Upper lobe of left lung (tissue), 6 donors: ENCODE data around the gene SPDYE5. TPM values are rescaled to one million over a fixed set of nuclear protein-coding genes. Genes with fewer than 3 reads are reported as not detected.

Source experiments
- ATAC-seq, 2 donors: fragments of 200-7000 bp; cut with Tn5 transposase; one replicate each; pipeline ENCODE4 v1.9.1; 2022; ENCODE audit warnings: mild to moderate bottlenecking in 2 of 2, moderate library complexity in 2 of 2; ENCODE audit not compliant: low FRiP score in 2 of 2
- DNase-seq, 2 donors: peaks; one replicate each; pipeline ENCODE4 v3.0.0-alpha.2; 2019 to 2020
- H3K27ac ChIP-seq, 4 donors: fragments of 200-600 bp; sonication (generic); one replicate each; pipeline ENCODE4 v1.5.1; 2016 to 2019
- H3K27me3 ChIP-seq, 4 donors: fragments of 200-600 bp; sonication (generic); one replicate each; pipeline ENCODE4 v1.5.1; 2017 to 2019
- H3K36me3 ChIP-seq, 4 donors: fragments of 200-600 bp; sonication (generic); one replicate each; pipeline ENCODE4 v1.5.1; 2016 to 2019
- H3K4me1 ChIP-seq, 4 donors: fragments of 200-600 bp; sonication (generic); one replicate each; pipeline ENCODE4 v1.5.1; 2018 to 2019
- H3K4me3 ChIP-seq, 4 donors: fragments of 200-600 bp; sonication (generic); one replicate each; pipeline ENCODE4 v1.5.1; 2017 to 2019; ENCODE audit warnings: mild to moderate bottlenecking in 2 of 4, moderate library complexity in 1 of 4
- H3K9me3 ChIP-seq, 4 donors: fragments of 200-600 bp; sonication (generic); one replicate each; pipeline ENCODE4 v1.5.1; 2018 to 2019
- CTCF ChIP-seq, 6 experiments: fragments of 450-650 bp in 4 of 6; fragments of 200-600 bp in 2 of 6; sonication (generic) in 2 of 6; IDR thresholded peaks; one replicate each; pipeline ENCODE4 v1.5.1; 2016 to 2019; ENCODE audit warnings: antibody characterized with exemption in 6 of 6
- EP300 ChIP-seq, 4 donors: sonication (generic); formaldehyde crosslinking; IDR thresholded peaks; one replicate each; pipeline ENCODE4 v1.5.1; 2017; ENCODE audit warnings: antibody characterized with exemption in 4 of 4, control low read depth in 2 of 4
- POLR2A ChIP-seq, 4 donors: fragments of 450-650 bp; IDR thresholded peaks; one replicate each; pipeline ENCODE4 v1.5.1; 2016 to 2017; ENCODE audit warnings: antibody characterized with exemption in 4 of 4, mild to moderate bottlenecking in 2 of 4
- POLR2AphosphoS5 ChIP-seq, 2 donors: sonication (generic); formaldehyde crosslinking; IDR thresholded peaks; one replicate each; pipeline ENCODE4 v1.5.1; 2017; ENCODE audit warnings: antibody characterized with exemption in 2 of 2
- WGBS, 2 donors: methylation state at CpG; one replicate each; pipeline ENCODE4 v1.1.5; 2017 to 2018; 5-methylcytosine and 5-hydroxymethylcytosine counted together
- total RNA-seq, 6 donors: library from RNA; depleted of rRNA in 4 of 6; stranded (reverse); fragments of >200 nt in 4 of 6; gene quantifications; one replicate each; pipeline versions ENCODE4 v1.1.0 to v1.2.1, GENCODE V29; 2016 to 2021
- donor health status: DM: no; HTN: no; CAD: no; lungs with moderate emphysema.
- donor health status: DM: no; HTN: yes; CAD: no; lungs with severe emphysema.

SPDYE5 gene
- total RNA-seq, 6 donors from 2014 or later, result not detected

DNA sequence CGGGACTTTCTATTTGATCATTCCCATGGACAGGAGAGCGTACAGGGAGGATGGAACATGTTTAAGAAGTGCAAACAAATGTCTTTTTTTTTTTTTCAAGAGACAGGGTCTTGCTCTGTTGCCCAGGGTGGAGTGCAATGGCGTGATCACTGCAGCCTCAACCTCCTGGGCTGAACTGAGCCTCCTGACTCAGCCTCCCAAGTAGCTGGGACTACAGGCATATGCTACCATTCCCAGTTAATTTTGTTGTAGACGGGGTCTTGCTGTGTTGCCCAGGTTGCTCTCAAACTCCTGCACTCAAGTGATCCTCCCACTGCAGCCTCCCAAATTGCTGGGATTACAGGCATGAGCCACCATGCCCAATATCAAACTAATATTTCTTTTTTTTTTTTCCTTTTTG, 40.5 kb downstream of the SPDYE5 start:
- H3K9me3 ChIP-seq, result no peaks in the 10 kb centered on the region
- DNase-seq (no peak), ATAC-seq (no peak)
- H3K27ac ChIP-seq, result no peak overlapping the region
- peaks cover 0 to 16% (median 7%) of the 10 kb centered on the region in 4 donors for H3K4me1 ChIP-seq
- peaks cover 0 to 26% (median 21%) of the 10 kb centered on the region in 4 donors for H3K36me3 ChIP-seq
- no peaks in the 10 kb centered on the region for H3K27me3 ChIP-seq
- WGBS, 2 donors, result 93 to 99% methylated on average over 4 of the region's 4 CpGs
- H3K4me3 ChIP-seq, result no peak overlapping the region
- TF ChIP-seq POLR2AphosphoS5 (IDR thresholded peaks at IDR 0.05) (no peak), EP300 (IDR thresholded peaks at IDR 0.05) (no peak), POLR2A (IDR thresholded peaks at IDR 0.05) (no peak), CTCF (IDR thresholded peaks at IDR 0.05) (no peak)

GRCh38 chr7:75533926-75534325, 41.8 kb downstream of the SPDYE5 start:
- ATAC-seq (no peak), DNase-seq (no peak)
- Histone ChIP-seq H3K27ac (no peak overlapping the region), H3K27me3 (no peaks in the 10 kb centered on the region), H3K4me1 (peaks cover 0 to 10% (median 3%) of the 10 kb centered on the region in 4 donors), H3K36me3 (peaks cover 0 to 37% (median 31%) of the 10 kb centered on the region in 4 donors), H3K9me3 (no peaks in the 10 kb centered on the region), H3K4me3 (no peak overlapping the region)
- WGBS, 2 donors, result 94 to 98% methylated on average over 6 of the region's 6 CpGs
- TF ChIP-seq EP300 (IDR thresholded peaks at IDR 0.05) (no peak), POLR2AphosphoS5 (IDR thresholded peaks at IDR 0.05) (no peak), POLR2A (IDR thresholded peaks at IDR 0.05) (no peak), CTCF (IDR thresholded peaks at IDR 0.05) (no peak)

- peak in 1 of 2 donors; percentile 68 for ATAC-seq
- Histone ChIP-seq H3K36me3 (peaks cover 5 to 46% (median 40%) of the 10 kb centered on the region in 4 donors), H3K4me1 (peaks cover 0 to 10% (median 3%) of the 10 kb centered on the region in 4 donors), H3K4me3 (no peak overlapping the region), H3K27ac (peak overlapping the region in 2 of 4 donors; percentile 29 to 52), H3K27me3 (no peaks in the 10 kb centered on the region), H3K9me3 (no peaks in the 10 kb centered on the region)
- WGBS, 2 donors, result 57 to 60% methylated on average over 8 of the region's 8 CpGs
- no peak for DNase-seq
- TF ChIP-seq EP300 (IDR thresholded peaks at IDR 0.05), result no peak
- no peak for TF ChIP-seq CTCF (IDR thresholded peaks at IDR 0.05)
- TF ChIP-seq POLR2A (IDR thresholded peaks at IDR 0.05), result no peak
- TF ChIP-seq POLR2AphosphoS5 (IDR thresholded peaks at IDR 0.05), result no peak
Observed at GRCh38 chr7:75534727-75535307, 42.7 kb downstream of the SPDYE5 start.

- Histone ChIP-seq H3K27ac (no peak overlapping the region), H3K4me3 (no peak overlapping the region), H3K27me3 (no peaks in the 10 kb centered on the region), H3K9me3 (no peaks in the 10 kb centered on the region), H3K4me1 (peaks cover 0 to 10% (median 3%) of the 10 kb centered on the region in 4 donors), H3K36me3 (peaks cover 5 to 63% (median 56%) of the 10 kb centered on the region in 4 donors)
- no peak for TF ChIP-seq CTCF (IDR thresholded peaks at IDR 0.05)
- no peak for ATAC-seq
- WGBS, 2 donors, result 98 to 100% methylated on average over 3 to 4 of the region's 4 CpGs
- DNase-seq, result no peak
Observed at GRCh38 chr7:75536491-75536890, 44.4 kb downstream of the SPDYE5 start.

GRCh38 chr7:75536940-75537538, 44.9 kb downstream of the SPDYE5 start:
- WGBS, 2 donors, result 94% methylated on average over 14 to 18 of the region's 18 CpGs
- H3K36me3 ChIP-seq, result peaks cover 5 to 68% (median 61%) of the 10 kb centered on the region in 4 donors
- no peak for TF ChIP-seq EP300 (IDR thresholded peaks at IDR 0.05)
- TF ChIP-seq CTCF (IDR thresholded peaks at IDR 0.05), result no peak
- no peak for TF ChIP-seq POLR2A (IDR thresholded peaks at IDR 0.05)
- TF ChIP-seq POLR2AphosphoS5 (IDR thresholded peaks at IDR 0.05), result no peak

More at GRCh38 chr7:75536940-75537538, 44.9 kb downstream of the SPDYE5 start:
- no peak for DNase-seq
- Histone ChIP-seq H3K4me3 (no peak overlapping the region), H3K27ac (no peak overlapping the region), H3K27me3 (no peaks in the 10 kb centered on the region), H3K4me1 (peaks cover 0 to 10% (median 3%) of the 10 kb centered on the region in 4 donors), H3K9me3 (no peaks in the 10 kb centered on the region)
- ATAC-seq, result no peak
